Right lobe of liver (tissue), 4 donors: ENCODE data around the gene CLTA.

Source experiments
- CTCF ChIP-seq, 4 donors: fragments of 200-600 bp in 3 of 4; fragments of 450-650 bp in 1 of 4; IDR thresholded peaks; one replicate each; pipeline versions ENCODE4 v1.5.1 to v1.8.0; 2016 to 2022; ENCODE audit warnings: antibody characterized with exemption in 4 of 4, mild to moderate bottlenecking in 2 of 4
- POLR2A ChIP-seq: fragments of 450-650 bp; IDR thresholded peaks from one replicate; pipeline ENCODE4 v1.6.1; 2017; ENCODE audit warnings: antibody characterized with exemption, mild to moderate bottlenecking
- donor health status: DM: no; HTN: no; CAD: no.
- donor health status: DM: no; HTN: no; CAD: no.
- donor health status: DM: no; HTN: yes; CAD: no.

- TF ChIP-seq CTCF (IDR thresholded peaks at IDR 0.05) (no peak), POLR2A (no peak)
Measured at GRCh38 chr9:36177571-36177970, 13.2 kb upstream of the CLTA start.
